SK-N-SH treated with all-trans-retinoic acid at 6 μM for 48 hours (cell line): ENCODE data around the gene PARD3.

Experiments used
- ATAC-seq: fragments of 200-7000 bp; cut with Tn5 transposase; 3 replicates; pipeline ENCODE4 v1.9.1; 2020; ENCODE audit warnings: mild to moderate bottlenecking, moderate library complexity
- ARNTL ChIP-seq: fragments of 450-650 bp; formaldehyde crosslinking; IDR thresholded peaks from 2 replicates; pipeline ENCODE4 v1.5.0; 2020; ENCODE audit warnings: low read depth, mild to moderate bottlenecking, moderate library complexity, borderline replicate concordance
- BACH2 ChIP-seq: fragments of 250-450 bp; sonication (Bioruptor Pico); IDR thresholded peaks from 2 replicates; pipeline ENCODE4 v1.9.0; 2021; ENCODE audit warnings: mild to moderate bottlenecking, borderline replicate concordance
- CSDC2 ChIP-seq: fragments of 250-450 bp; sonication (Bioruptor Pico); IDR thresholded peaks from 2 replicates; pipeline ENCODE4 v1.5.0; 2020; ENCODE audit warnings: mild to moderate bottlenecking, moderate library complexity
- ESRRG ChIP-seq: fragments of 250-450 bp; sonication (Bioruptor Pico); IDR thresholded peaks from 2 replicates; pipeline ENCODE4 v1.6.1; 2021; ENCODE audit warnings: mild to moderate bottlenecking
- GLIS3 ChIP-seq: fragments of 250-450 bp; sonication (Bioruptor Pico); IDR thresholded peaks from 2 replicates; pipeline ENCODE4 v1.5.0; 2020; ENCODE audit warnings: mild to moderate bottlenecking, moderate library complexity
- ISL1 ChIP-seq: fragments of 250-450 bp; sonication (Bioruptor Pico); IDR thresholded peaks from 2 replicates; pipeline ENCODE4 v2.1.2; 2022; ENCODE audit warnings: mild to moderate bottlenecking, moderate library complexity
- OSR1 ChIP-seq: fragments of 250-450 bp; sonication (Bioruptor Pico); IDR thresholded peaks from 2 replicates; pipeline ENCODE4 v1.8.0; 2022; ENCODE audit warnings: moderate library complexity, mild to moderate bottlenecking, inconsistent platforms
- PATZ1 ChIP-seq: fragments of 250-450 bp; sonication (Bioruptor Pico); IDR thresholded peaks from 2 replicates; pipeline ENCODE4 v1.8.0; 2020; ENCODE audit warnings: mild to moderate bottlenecking, moderate library complexity, borderline replicate concordance
- PPARA ChIP-seq: fragments of 250-450 bp; sonication (Bioruptor Pico); IDR thresholded peaks from 2 replicates; pipeline ENCODE4 v1.5.0; 2020; ENCODE audit warnings: mild to moderate bottlenecking, borderline replicate concordance
- RARB ChIP-seq: fragments of 250-450 bp; sonication (Bioruptor Pico); IDR thresholded peaks from 2 replicates; pipeline ENCODE4 v1.8.0; 2021; ENCODE audit warnings: mild to moderate bottlenecking, moderate library complexity
- SNAI2 ChIP-seq: fragments of 250-450 bp; sonication (Bioruptor Pico); IDR thresholded peaks from 2 replicates; pipeline ENCODE4 v1.5.0; 2020; ENCODE audit warnings: mild to moderate bottlenecking, moderate library complexity
- TCF4 ChIP-seq: fragments of 250-450 bp; sonication (Bioruptor Pico); IDR thresholded peaks from 2 replicates; pipeline ENCODE4 v1.8.0; 2021; ENCODE audit warnings: mild to moderate bottlenecking, moderate library complexity, borderline replicate concordance
- TOX ChIP-seq: fragments of 250-450 bp; sonication (Bioruptor Pico); IDR thresholded peaks from 2 replicates; pipeline ENCODE4 v1.8.0; 2021; ENCODE audit warnings: mild to moderate bottlenecking, moderate library complexity, borderline replicate concordance
- ZC3H10 ChIP-seq: fragments of 250-450 bp; sonication (Bioruptor Pico); IDR thresholded peaks from 2 replicates; pipeline ENCODE4 v1.5.1; 2021; ENCODE audit warnings: mild to moderate bottlenecking, moderate library complexity
- ZFP3 ChIP-seq: fragments of 250-450 bp; sonication (Bioruptor Pico); IDR thresholded peaks from 2 replicates; pipeline ENCODE4 v1.5.0; 2020; ENCODE audit warnings: mild to moderate bottlenecking, moderate library complexity
- ZFP30 ChIP-seq: fragments of 450-650 bp; formaldehyde crosslinking; IDR thresholded peaks from 2 replicates; pipeline ENCODE4 v1.5.0; 2022; ENCODE audit warnings: mild to moderate bottlenecking, moderate library complexity
- ZNF565 ChIP-seq: fragments of 450-650 bp; formaldehyde crosslinking; conservative IDR thresholded peaks from 2 replicates; pipeline ENCODE4 v1.5.0; 2020; ENCODE audit warnings: low read depth, mild to moderate bottlenecking, moderate library complexity
- ZNF70 ChIP-seq: fragments of 450-650 bp; formaldehyde crosslinking; IDR thresholded peaks from 2 replicates; pipeline ENCODE4 v1.5.0; 2020; ENCODE audit warnings: mild to moderate bottlenecking, moderate library complexity
- ZNF8 ChIP-seq: fragments of 450-650 bp; formaldehyde crosslinking; IDR thresholded peaks from 2 replicates; pipeline ENCODE4 v1.5.0; 2020; ENCODE audit warnings: mild to moderate bottlenecking, moderate library complexity
- TF ChIP-seq, protein P1 (sequence below): fragments of 250-450 bp; sonication (Bioruptor Pico); IDR thresholded peaks from 2 replicates; pipeline ENCODE4 v1.5.1; 2020; ENCODE audit warnings: low read depth, mild to moderate bottlenecking, moderate library complexity
- TF ChIP-seq, protein P2 (sequence below): fragments of 250-450 bp; sonication (Bioruptor Pico); IDR thresholded peaks from 2 replicates; pipeline ENCODE4 v1.5.1; 2021; ENCODE audit warnings: mild to moderate bottlenecking, moderate library complexity
- TF ChIP-seq, protein P3 (sequence below): fragments of 250-450 bp; sonication (Bioruptor Pico); IDR thresholded peaks from 2 replicates; pipeline ENCODE4 v1.8.0; 2021; ENCODE audit warnings: low read depth, mild to moderate bottlenecking, moderate library complexity, borderline replicate concordance

The PARD3 gene

GRCh38 chr10:34133406-34133805 is 681.7 kb downstream of the PARD3 start:
- TF ChIP-seq, protein P1, sequence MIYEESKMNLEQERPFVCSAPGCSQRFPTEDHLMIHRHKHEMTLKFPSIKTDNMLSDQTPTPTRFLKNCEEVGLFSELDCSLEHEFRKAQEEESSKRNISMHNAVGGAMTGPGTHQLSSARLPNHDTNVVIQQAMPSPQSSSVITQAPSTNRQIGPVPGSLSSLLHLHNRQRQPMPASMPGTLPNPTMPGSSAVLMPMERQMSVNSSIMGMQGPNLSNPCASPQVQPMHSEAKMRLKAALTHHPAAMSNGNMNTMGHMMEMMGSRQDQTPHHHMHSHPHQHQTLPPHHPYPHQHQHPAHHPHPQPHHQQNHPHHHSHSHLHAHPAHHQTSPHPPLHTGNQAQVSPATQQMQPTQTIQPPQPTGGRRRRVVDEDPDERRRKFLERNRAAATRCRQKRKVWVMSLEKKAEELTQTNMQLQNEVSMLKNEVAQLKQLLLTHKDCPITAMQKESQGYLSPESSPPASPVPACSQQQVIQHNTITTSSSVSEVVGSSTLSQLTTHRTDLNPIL = no peak
- TF ChIP-seq ZC3H10 (CRISPR knock-in tag) = no peak
- no peak for TF ChIP-seq GLIS3 (CRISPR knock-in tag)
- no peak for TF ChIP-seq ISL1 (CRISPR knock-in tag)
- no peak for TF ChIP-seq ZNF70 (CRISPR knock-in tag)
- TF ChIP-seq, protein P2, sequence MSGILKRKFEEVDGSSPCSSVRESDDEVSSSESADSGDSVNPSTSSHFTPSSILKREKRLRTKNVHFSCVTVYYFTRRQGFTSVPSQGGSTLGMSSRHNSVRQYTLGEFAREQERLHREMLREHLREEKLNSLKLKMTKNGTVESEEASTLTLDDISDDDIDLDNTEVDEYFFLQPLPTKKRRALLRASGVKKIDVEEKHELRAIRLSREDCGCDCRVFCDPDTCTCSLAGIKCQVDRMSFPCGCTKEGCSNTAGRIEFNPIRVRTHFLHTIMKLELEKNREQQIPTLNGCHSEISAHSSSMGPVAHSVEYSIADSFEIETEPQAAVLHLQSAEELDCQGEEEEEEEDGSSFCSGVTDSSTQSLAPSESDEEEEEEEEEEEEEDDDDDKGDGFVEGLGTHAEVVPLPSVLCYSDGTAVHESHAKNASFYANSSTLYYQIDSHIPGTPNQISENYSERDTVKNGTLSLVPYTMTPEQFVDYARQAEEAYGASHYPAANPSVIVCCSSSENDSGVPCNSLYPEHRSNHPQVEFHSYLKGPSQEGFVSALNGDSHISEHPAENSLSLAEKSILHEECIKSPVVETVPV (CRISPR knock-in tag) = no peak
- no peak for TF ChIP-seq PPARA
- no peak for TF ChIP-seq SNAI2 (CRISPR knock-in tag)
- no peak for TF ChIP-seq ZNF565
- TF ChIP-seq PATZ1 (CRISPR knock-in tag) = no peak
- TF ChIP-seq BACH2 (CRISPR knock-in tag) = no peak
- no peak for ATAC-seq

- no peak for ATAC-seq
- TF ChIP-seq RARB (CRISPR knock-in tag) = no peak
- TF ChIP-seq CSDC2 = no peak
- TF ChIP-seq ESRRG = no peak
- TF ChIP-seq TCF4 = no peak
- TF ChIP-seq ZFP30 (CRISPR knock-in tag) = no peak
- no peak for TF ChIP-seq BACH2 (CRISPR knock-in tag)
- TF ChIP-seq ZNF565 = no peak
- no peak for TF ChIP-seq TOX (CRISPR knock-in tag)
- TF ChIP-seq, protein P1 = no peak
- no peak for TF ChIP-seq ISL1 (CRISPR knock-in tag)
- no peak for TF ChIP-seq ZNF8 (CRISPR knock-in tag)
Observed at GRCh38 chr10:34131152-34131551, 683.9 kb downstream of the PARD3 start.

DNA sequence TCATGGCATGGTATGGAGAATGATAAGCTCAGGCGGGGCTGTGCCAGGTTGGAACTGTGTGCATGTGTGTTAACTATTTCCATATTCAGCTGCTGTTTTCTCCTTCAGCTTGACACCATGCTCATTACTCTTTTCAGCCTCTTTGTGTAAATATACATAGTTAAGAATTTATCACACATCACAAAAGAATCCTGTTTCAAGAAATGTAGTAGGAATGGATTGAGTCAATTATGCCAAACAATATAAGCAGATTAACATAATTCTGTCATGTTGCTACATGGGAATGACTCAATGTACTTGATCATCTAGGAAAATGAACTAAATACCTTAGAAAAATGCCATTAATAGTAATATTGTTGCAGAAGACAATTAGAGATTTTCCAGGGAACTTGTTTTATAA is 687.4 kb downstream of the PARD3 start:
- no peak for TF ChIP-seq ISL1 (CRISPR knock-in tag)
- no peak for TF ChIP-seq ESRRG
- TF ChIP-seq, protein P1 = no peak
- no peak for TF ChIP-seq ZNF565
- TF ChIP-seq SNAI2 (CRISPR knock-in tag) = no peak
- no peak for TF ChIP-seq ARNTL (CRISPR knock-in tag)
- TF ChIP-seq TCF4 = no peak
- TF ChIP-seq RARB (CRISPR knock-in tag) = no peak
- no peak for TF ChIP-seq GLIS3 (CRISPR knock-in tag)
- no peak for TF ChIP-seq TOX (CRISPR knock-in tag)
- TF ChIP-seq PPARA = no peak
- TF ChIP-seq ZNF8 (CRISPR knock-in tag) = no peak
- TF ChIP-seq, all 23 proteins: peak for 0
- ATAC-seq = no peak

GRCh38 chr10:34126371-34127151 is 688.5 kb downstream of the PARD3 start:
- TF ChIP-seq ZNF8 (CRISPR knock-in tag) (no peak), TOX (CRISPR knock-in tag) (no peak), GLIS3 (CRISPR knock-in tag) (no peak), OSR1 (CRISPR knock-in tag) (no peak), ZC3H10 (CRISPR knock-in tag) (no peak), BACH2 (CRISPR knock-in tag) (no peak), ZFP30 (CRISPR knock-in tag) (no peak), SNAI2 (CRISPR knock-in tag) (no peak), PATZ1 (CRISPR knock-in tag) (no peak), CSDC2 (no peak), RARB (CRISPR knock-in tag) (no peak), ZFP3 (CRISPR knock-in tag) (no peak), ZNF70 (CRISPR knock-in tag) (no peak), ZNF565 (no peak)
- TF ChIP-seq, protein P3, sequence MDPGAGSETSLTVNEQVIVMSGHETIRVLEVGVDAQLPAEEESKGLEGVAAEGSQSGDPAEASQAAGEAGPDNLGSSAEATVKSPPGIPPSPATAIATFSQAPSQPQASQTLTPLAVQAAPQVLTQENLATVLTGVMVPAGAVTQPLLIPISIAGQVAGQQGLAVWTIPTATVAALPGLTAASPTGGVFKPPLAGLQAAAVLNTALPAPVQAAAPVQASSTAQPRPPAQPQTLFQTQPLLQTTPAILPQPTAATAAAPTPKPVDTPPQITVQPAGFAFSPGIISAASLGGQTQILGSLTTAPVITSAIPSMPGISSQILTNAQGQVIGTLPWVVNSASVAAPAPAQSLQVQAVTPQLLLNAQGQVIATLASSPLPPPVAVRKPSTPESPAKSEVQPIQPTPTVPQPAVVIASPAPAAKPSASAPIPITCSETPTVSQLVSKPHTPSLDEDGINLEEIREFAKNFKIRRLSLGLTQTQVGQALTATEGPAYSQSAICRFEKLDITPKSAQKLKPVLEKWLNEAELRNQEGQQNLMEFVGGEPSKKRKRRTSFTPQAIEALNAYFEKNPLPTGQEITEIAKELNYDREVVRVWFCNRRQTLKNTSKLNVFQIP (CRISPR knock-in tag) = no peak
- no peak for ATAC-seq
